ENCODE measurements around the gene NQO2. TPM values are rescaled to one million over a fixed set of nuclear protein-coding genes. Genes with fewer than 3 reads are reported as not detected.

NQO2 gene
- total and polyA plus RNA-seq, 2 of the 13 experiments (the other 11 are each of a cell fraction or from before 2014, with no cell fraction given), result 32.2 to 56.5 TPM

DNA sequence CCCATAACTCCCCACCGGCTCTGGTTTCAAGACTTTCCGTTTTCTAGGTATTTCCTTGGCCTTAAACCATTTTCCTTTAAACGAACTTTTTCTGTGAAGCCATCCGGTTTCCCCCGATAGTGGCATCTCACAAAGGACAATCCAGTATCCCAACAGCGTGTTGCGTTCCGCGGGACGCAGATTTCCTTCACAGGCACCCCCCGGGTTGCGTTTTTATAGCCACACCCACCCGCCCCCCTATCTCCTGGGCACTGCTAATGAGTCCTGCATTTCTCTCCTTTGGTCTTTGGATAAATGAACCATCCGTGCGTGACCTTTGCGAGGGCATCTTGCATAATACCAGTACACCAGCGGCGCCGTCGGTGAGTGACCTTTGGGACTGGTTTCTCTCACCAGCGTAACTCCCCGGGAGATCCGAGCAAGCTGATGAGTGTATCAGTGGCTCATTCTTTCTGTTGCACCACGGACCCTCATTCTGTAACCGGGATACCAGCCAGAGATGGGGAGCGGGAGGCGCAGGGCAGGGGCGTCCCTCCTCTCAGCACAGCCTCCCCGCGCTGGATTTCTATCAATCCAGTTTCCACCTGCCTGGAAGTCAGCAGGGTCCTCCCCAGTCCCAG is 586 bp upstream of the NQO2 start (continued):
- peak; percentile 55; the same call in 1 of the 2 replicates for TF ChIP-seq SP140L (CRISPR knock-in tag; IDR thresholded peaks at IDR 0.05; ENCODE audit: borderline replicate concordance)
- TF ChIP-seq, protein P1, sequence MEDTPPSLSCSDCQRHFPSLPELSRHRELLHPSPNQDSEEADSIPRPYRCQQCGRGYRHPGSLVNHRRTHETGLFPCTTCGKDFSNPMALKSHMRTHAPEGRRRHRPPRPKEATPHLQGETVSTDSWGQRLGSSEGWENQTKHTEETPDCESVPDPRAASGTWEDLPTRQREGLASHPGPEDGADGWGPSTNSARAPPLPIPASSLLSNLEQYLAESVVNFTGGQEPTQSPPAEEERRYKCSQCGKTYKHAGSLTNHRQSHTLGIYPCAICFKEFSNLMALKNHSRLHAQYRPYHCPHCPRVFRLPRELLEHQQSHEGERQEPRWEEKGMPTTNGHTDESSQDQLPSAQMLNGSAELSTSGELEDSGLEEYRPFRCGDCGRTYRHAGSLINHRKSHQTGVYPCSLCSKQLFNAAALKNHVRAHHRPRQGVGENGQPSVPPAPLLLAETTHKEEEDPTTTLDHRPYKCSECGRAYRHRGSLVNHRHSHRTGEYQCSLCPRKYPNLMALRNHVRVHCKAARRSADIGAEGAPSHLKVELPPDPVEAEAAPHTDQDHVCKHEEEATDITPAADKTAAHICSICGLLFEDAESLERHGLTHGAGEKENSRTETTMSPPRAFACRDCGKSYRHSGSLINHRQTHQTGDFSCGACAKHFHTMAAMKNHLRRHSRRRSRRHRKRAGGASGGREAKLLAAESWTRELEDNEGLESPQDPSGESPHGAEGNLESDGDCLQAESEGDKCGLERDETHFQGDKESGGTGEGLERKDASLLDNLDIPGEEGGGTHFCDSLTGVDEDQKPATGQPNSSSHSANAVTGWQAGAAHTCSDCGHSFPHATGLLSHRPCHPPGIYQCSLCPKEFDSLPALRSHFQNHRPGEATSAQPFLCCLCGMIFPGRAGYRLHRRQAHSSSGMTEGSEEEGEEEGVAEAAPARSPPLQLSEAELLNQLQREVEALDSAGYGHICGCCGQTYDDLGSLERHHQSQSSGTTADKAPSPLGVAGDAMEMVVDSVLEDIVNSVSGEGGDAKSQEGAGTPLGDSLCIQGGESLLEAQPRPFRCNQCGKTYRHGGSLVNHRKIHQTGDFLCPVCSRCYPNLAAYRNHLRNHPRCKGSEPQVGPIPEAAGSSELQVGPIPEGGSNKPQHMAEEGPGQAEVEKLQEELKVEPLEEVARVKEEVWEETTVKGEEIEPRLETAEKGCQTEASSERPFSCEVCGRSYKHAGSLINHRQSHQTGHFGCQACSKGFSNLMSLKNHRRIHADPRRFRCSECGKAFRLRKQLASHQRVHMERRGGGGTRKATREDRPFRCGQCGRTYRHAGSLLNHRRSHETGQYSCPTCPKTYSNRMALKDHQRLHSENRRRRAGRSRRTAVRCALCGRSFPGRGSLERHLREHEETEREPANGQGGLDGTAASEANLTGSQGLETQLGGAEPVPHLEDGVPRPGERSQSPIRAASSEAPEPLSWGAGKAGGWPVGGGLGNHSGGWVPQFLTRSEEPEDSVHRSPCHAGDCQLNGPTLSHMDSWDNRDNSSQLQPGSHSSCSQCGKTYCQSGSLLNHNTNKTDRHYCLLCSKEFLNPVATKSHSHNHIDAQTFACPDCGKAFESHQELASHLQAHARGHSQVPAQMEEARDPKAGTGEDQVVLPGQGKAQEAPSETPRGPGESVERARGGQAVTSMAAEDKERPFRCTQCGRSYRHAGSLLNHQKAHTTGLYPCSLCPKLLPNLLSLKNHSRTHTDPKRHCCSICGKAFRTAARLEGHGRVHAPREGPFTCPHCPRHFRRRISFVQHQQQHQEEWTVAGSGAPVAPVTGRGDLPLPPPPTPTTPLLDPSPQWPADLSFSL (CRISPR knock-in tag; IDR thresholded peaks at IDR 0.05), result peak; percentile 67; the same call in 1 of the 2 replicates
- TF ChIP-seq CBX1 (IDR thresholded peaks at IDR 0.05; ENCODE audit: low read depth), result peak; percentile 48
- TF ChIP-seq MIXL1 (CRISPR knock-in tag; IDR thresholded peaks at IDR 0.05), result peak; percentile 87
- TF ChIP-seq ERF (CRISPR knock-in tag; IDR thresholded peaks at IDR 0.05), result no peak; the same call in 1 of the 2 replicates
- TF ChIP-seq, protein P2, sequence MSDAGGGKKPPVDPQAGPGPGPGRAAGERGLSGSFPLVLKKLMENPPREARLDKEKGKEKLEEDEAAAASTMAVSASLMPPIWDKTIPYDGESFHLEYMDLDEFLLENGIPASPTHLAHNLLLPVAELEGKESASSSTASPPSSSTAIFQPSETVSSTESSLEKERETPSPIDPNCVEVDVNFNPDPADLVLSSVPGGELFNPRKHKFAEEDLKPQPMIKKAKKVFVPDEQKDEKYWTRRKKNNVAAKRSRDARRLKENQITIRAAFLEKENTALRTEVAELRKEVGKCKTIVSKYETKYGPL (CRISPR knock-in tag; IDR thresholded peaks at IDR 0.05), result peak; percentile 94
- TF ChIP-seq LCORL (IDR thresholded peaks at IDR 0.05), result no peak
- peak; percentile 25; the same call in 1 of the 2 replicates for TF ChIP-seq LCORL (CRISPR knock-in tag; IDR thresholded peaks at IDR 0.05)
- TF ChIP-seq CHCHD3 (CRISPR knock-in tag; IDR thresholded peaks at IDR 0.05), result peak; percentile 34; the same call in 1 of the 2 replicates
- TF ChIP-seq KDM6A (CRISPR knock-in tag; IDR thresholded peaks at IDR 0.05; ENCODE audit: low read depth), result peak; percentile 86
- TF ChIP-seq, protein P3, sequence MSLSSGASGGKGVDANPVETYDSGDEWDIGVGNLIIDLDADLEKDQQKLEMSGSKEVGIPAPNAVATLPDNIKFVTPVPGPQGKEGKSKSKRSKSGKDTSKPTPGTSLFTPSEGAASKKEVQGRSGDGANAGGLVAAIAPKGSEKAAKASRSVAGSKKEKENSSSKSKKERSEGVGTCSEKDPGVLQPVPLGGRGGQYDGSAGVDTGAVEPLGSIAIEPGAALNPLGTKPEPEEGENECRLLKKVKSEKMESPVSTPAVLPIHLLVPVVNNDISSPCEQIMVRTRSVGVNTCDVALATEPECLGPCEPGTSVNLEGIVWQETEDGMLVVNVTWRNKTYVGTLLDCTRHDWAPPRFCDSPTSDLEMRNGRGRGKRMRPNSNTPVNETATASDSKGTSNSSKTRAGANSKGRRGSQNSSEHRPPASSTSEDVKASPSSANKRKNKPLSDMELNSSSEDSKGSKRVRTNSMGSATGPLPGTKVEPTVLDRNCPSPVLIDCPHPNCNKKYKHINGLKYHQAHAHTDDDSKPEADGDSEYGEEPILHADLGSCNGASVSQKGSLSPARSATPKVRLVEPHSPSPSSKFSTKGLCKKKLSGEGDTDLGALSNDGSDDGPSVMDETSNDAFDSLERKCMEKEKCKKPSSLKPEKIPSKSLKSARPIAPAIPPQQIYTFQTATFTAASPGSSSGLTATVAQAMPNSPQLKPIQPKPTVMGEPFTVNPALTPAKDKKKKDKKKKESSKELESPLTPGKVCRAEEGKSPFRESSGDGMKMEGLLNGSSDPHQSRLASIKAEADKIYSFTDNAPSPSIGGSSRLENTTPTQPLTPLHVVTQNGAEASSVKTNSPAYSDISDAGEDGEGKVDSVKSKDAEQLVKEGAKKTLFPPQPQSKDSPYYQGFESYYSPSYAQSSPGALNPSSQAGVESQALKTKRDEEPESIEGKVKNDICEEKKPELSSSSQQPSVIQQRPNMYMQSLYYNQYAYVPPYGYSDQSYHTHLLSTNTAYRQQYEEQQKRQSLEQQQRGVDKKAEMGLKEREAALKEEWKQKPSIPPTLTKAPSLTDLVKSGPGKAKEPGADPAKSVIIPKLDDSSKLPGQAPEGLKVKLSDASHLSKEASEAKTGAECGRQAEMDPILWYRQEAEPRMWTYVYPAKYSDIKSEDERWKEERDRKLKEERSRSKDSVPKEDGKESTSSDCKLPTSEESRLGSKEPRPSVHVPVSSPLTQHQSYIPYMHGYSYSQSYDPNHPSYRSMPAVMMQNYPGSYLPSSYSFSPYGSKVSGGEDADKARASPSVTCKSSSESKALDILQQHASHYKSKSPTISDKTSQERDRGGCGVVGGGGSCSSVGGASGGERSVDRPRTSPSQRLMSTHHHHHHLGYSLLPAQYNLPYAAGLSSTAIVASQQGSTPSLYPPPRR (CRISPR knock-in tag; IDR thresholded peaks at IDR 0.05; ENCODE audit: borderline replicate concordance), result peak; percentile 80; the same call in 1 of the 2 replicates
- TF ChIP-seq CEBPG (CRISPR knock-in tag; IDR thresholded peaks at IDR 0.05), result peak; percentile 96
